WTC11 (cell line): ENCODE data around the gene GSN.

Experiments
- CREB1 ChIP-seq: sonication (generic); formaldehyde crosslinking; IDR thresholded peaks from 2 replicates; pipeline ENCODE4 v1.8.0; 2023; ENCODE audit warnings: mild to moderate bottlenecking, missing genetic modification reagents
- IRF2 ChIP-seq: sonication (generic); formaldehyde crosslinking; IDR thresholded peaks from 2 replicates; pipeline ENCODE4 v1.8.0; 2022; ENCODE audit warnings: low read depth, missing genetic modification reagents, borderline replicate concordance
- NFYB ChIP-seq: sonication (generic); formaldehyde crosslinking; conservative IDR thresholded peaks from 2 replicates; pipeline ENCODE4 v1.8.0; 2022; ENCODE audit warnings: low read depth, missing genetic modification reagents
- NR2C2 ChIP-seq: sonication (generic); formaldehyde crosslinking; IDR thresholded peaks from 2 replicates; pipeline ENCODE4 v1.8.0; 2022; ENCODE audit warnings: mild to moderate bottlenecking, missing genetic modification reagents
- TEAD4 ChIP-seq: sonication (generic); formaldehyde crosslinking; IDR thresholded peaks from 2 replicates; pipeline ENCODE4 v1.8.0; 2022; ENCODE audit warnings: mild to moderate bottlenecking, missing genetic modification reagents
- TF ChIP-seq, protein P1 (sequence below): fragments of 200-600 bp; IDR thresholded peaks from 2 replicates; pipeline ENCODE4 v1.8.0; 2022; ENCODE audit warnings: antibody characterized with exemption
- TF ChIP-seq, protein P2 (sequence below): sonication (generic); formaldehyde crosslinking; IDR thresholded peaks from 2 replicates; pipeline ENCODE4 v1.8.1; 2023; ENCODE audit warnings: mild to moderate bottlenecking, missing genetic modification reagents, moderate library complexity

DNA sequence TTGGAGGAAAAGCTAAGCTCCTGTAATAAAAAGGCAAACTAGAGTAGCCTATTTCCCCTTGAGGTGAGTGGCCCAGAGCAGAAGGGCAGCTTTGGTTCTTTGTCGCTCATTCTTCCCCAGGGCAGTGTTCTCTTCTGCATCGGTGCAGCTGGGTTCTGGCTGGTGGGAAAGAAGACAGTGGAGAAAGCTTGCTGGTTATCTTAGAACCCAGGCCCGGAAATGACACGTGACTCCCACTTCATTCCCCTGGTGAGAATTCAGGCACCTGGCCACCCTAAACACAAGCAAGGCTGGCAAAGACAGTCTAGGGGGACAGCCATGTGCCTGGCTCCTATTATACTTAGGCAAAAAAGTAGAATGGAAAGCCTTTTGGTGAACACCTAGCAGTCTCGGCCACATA, 32.5 kb upstream of the GSN start:
- no peak for TF ChIP-seq CREB1 (CRISPR knock-in tag)
- TF ChIP-seq NFYB: no peak
- TF ChIP-seq, protein P1, sequence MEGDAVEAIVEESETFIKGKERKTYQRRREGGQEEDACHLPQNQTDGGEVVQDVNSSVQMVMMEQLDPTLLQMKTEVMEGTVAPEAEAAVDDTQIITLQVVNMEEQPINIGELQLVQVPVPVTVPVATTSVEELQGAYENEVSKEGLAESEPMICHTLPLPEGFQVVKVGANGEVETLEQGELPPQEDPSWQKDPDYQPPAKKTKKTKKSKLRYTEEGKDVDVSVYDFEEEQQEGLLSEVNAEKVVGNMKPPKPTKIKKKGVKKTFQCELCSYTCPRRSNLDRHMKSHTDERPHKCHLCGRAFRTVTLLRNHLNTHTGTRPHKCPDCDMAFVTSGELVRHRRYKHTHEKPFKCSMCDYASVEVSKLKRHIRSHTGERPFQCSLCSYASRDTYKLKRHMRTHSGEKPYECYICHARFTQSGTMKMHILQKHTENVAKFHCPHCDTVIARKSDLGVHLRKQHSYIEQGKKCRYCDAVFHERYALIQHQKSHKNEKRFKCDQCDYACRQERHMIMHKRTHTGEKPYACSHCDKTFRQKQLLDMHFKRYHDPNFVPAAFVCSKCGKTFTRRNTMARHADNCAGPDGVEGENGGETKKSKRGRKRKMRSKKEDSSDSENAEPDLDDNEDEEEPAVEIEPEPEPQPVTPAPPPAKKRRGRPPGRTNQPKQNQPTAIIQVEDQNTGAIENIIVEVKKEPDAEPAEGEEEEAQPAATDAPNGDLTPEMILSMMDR: no peak
- TF ChIP-seq, protein P2, sequence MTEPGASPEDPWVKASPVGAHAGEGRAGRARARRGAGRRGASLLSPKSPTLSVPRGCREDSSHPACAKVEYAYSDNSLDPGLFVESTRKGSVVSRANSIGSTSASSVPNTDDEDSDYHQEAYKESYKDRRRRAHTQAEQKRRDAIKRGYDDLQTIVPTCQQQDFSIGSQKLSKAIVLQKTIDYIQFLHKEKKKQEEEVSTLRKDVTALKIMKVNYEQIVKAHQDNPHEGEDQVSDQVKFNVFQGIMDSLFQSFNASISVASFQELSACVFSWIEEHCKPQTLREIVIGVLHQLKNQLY (CRISPR knock-in tag): no peak
- no peak for TF ChIP-seq NR2C2 (CRISPR knock-in tag)
- TF ChIP-seq IRF2: no peak
- no peak for TF ChIP-seq TEAD4 (CRISPR knock-in tag)
